HG02798 (cell line): ENCODE results near the gene ZNF341.
A peak's percentile ranks its signal among the peaks of the same experiment; 100 is the strongest.
"Not testable (repeated sequence)": the region's sequence is repeated elsewhere in the genome, so short reads cannot be mapped to it uniquely, and the experiment has no call there.

Experiments used
- ATAC-seq: cut with Tn5 transposase; IDR thresholded peaks from one replicate; pipeline ENCODE4 v1.9.1; 2021; ENCODE audit warnings: mild to moderate bottlenecking; ENCODE audit not compliant: unreplicated experiment, poor library complexity

Gene ZNF341

DNA sequence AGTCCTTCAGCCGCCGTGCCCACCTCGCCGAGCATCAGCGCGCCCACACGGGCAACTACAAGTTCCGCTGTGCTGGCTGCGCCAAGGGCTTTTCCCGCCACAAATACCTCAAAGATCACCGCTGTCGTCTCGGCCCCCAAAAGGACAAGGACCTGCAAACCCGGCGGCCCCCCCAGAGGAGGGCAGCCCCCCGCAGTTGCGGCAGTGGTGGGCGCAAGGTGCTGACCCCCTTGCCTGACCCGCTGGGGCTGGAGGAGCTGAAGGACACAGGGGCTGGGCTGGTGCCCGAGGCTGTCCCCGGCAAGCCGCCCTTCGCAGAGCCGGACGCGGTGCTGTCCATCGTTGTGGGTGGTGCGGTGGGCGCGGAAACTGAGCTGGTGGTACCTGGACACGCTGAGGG, 59.2 kb downstream of the ZNF341 start:
- ATAC-seq: no peak

DNA sequence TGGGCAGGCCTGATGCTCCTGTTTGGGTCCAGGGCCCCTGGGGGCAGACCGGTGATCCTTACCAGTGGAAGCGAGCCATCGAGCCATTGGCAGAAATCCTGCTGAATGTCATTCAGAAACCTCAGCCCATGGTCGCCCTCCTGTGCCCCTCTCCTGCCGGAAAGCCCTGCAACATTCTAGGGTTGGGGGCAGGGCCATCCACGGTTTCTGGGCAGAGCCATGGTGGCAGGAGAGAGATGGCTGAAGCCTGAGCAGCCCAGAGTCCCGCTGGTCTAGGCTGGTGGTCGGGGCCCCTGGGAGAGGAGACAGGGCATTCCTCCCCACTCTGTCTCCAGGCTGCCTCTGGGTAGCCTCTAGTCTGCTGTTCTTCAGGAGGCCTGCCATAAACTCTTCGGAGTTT, 59.7 kb downstream of the ZNF341 start:
- no peak for ATAC-seq

- no peak for ATAC-seq
These were observed 60.3 kb downstream of the ZNF341 start for GRCh38 chr20:33791959-33792597.

GRCh38 chr20:33792598-33792989, 60.8 kb downstream of the ZNF341 start:
- not testable (repeated sequence) for ATAC-seq

GRCh38 chr20:33793011-33793931, 61.5 kb downstream of the ZNF341 start:
- ATAC-seq: no peak

- ATAC-seq: no peak
These were observed 64.6 kb downstream of the ZNF341 start for GRCh38 chr20:33796263-33796906.

GRCh38 chr20:33796907-33797544, 65.2 kb downstream of the ZNF341 start:
- ATAC-seq: no peak

DNA sequence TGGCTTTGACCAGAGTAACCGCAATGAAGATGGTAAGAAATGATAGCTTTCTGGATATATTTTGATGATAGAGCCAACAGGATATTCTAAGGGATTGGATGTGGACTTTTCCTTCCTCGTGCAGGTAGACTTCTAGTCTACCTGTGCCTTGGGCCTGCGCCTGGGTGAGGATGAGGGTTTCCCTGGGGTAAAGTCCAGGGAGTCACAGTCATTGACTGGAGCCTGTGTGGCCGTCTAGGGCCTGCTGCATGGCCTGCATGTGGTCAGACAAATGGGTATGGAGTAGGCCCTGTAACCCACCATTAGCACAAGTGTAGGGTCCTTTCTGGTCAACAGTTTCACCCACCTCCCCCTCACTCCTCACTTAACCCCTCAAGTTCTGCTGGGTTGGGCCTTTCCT, 66.6 kb downstream of the ZNF341 start:
- no peak for ATAC-seq

DNA sequence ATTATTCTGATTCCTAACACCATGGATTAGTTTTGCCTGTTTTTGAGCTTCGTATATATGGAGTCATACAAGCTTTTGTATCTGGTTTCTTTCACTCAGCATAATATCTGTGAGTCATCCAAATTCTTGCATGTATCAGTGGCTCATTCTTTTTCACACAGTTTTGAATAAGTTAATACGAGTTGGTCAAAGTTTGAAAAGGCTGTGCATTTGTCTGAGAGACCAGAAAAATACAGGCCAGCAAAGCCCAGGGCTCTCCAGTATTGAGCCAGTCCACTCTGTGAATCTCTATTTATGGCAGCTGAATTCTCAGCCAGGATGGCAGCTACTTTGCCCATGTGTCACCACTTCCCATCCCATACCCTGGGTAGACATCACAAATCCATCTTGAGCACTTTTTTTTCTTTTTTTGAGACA, 72.1 kb downstream of the ZNF341 start:
- ATAC-seq: no peak

- no peak for ATAC-seq
These were observed 76.6 kb downstream of the ZNF341 start for GRCh38 chr20:33808388-33808787.

GRCh38 chr20:33810259-33810658, 78.5 kb downstream of the ZNF341 start:
- ATAC-seq: no peak

DNA sequence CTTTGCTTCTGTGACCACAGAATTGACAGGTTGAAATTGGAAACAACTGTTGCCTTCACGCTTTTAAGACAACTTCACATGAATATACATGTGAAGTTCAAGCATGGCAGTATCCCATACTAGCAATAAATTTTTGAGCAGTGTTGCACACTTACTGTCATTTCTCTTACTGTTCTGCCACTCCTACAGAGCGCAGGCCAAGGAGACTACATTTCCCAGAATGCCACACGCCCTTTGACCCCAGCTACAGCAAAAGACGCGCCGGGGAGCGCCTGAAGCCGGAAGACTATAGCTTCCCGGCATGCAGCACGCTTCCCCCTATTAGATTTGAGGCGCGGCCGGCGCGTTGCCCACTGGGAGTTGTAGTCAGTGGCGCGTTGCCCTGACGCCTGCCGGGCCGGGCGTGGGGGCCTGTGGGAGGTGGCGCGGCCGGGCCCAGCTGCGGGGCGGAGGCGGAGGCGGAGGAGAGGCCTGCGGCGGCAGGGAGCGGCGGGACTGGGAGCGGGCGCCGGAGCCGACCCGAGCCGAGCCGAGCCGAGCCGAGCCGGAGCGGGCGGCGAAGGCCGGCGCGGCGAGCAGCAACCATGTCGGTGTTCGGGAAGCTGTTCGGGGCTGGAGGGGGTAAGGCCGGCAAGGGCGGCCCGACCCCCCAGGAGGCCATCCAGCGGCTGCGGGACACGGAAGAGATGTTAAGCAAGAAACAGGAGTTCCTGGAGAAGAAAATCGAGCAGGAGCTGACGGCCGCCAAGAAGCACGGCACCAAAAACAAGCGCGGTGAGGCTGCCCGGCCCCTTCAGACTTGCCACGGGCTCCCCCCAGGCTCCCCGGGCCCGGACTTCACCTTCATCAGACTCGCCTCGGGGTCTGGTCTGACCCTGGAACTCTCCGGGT, 79.3 kb downstream of the ZNF341 start, which contains the start of gene CHMP4B:
Gene CHMP4B (plus strand): TSS at position 464 of the 891 bp plus-strand sequence. CDS start 121 bp downstream, at position 585.
- peak; percentile 98 for ATAC-seq

DNA sequence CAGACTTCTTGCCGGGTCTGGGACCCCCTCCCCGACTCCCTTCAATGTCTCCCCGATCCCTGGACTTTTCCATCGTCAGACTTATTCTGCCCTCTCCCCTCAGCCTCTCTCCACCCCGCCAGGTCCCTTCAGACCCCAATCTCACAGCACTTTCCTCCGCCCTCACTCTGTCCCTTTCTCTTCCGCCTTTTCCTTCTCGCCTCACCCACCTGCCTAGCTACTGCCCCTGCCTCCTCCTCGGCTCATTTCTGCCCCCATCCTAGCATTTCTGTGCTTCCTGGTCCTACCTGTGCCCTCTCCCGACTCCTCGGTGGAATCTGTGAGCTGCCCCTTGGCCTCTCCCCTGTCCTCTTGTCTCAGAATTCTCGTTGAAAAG, 80.0 kb downstream of the ZNF341 start:
- peak; percentile 7 for ATAC-seq

- no peak for ATAC-seq
These were observed 80.5 kb downstream of the ZNF341 start for GRCh38 chr20:33812152-33812849.

DNA sequence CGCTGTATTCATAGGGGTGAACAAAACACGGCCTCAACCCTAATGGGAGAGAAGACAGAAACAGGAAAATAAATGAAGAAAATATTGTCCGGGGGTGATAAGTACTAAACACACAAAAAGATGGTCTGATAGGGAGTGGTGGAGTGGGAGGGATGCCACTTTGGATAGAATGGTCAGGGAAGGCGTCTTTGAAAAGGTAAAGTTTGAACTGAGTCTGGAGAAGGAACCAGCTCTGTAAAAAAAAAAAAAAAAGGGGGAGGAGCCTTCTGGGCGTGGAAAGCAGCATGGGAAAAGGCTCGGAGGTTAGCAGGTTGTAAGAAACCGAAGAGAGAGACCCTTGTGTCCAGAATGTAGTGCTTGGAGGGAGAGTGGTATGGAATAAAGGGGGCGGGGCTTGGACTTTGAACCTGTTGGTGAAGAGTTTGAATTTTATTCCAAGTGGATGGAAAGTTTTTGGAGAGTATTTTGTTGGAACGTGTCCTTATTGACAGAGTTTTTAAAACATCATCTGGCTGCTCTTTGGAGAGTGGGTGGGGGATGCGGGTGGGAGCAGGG, 81.2 kb downstream of the ZNF341 start:
- ATAC-seq: no peak

GRCh38 chr20:33814238-33814712, 82.5 kb downstream of the ZNF341 start:
- ATAC-seq: no peak

- no peak for ATAC-seq
These were observed 83.9 kb downstream of the ZNF341 start for GRCh38 chr20:33815671-33816070.

GRCh38 chr20:33816191-33816590, 84.4 kb downstream of the ZNF341 start:
- ATAC-seq: no peak

DNA sequence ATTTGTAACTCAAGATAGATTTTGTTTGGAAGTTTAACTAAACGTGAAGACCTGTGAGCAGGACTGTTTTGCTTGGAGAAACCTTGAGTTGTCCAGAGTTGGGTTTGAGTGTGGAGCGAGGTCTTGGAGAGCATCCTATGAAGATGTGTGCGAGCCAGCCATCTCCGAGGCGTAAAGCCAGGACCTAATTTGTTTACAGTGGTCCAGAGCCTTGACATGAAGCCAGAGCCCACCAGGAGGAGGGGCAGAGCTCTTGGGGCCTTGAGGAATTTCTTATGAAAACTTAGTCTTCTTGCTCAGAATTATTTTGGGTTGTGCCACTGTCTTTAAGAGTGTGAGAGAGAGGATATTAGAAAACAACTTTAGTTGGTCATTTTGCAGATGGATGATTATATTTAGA, 85.6 kb downstream of the ZNF341 start:
- no peak for ATAC-seq
